K562 (cell line): ENCODE measurements around the gene ABCA13. TPM values are rescaled to one million over a fixed set of nuclear protein-coding genes. Genes with fewer than 3 reads are reported as not detected.

Experiments used
- ATAC-seq: fragments of 200-7000 bp; cut with Tn5 transposase; 3 replicates; pipeline ENCODE4 v1.9.1; 2020; ENCODE audit warnings: moderate library complexity
- BruUV-seq: library from RNA; stranded (reverse); fragments of 400-500 nt; replicated peaks from 2 replicates; lab custom pipeline; 2021; lab: Mats Ljungman, UMichigan
- CTCF ChIA-PET: fragments of 300-600 bp; formaldehyde crosslinking; extraction: SDS; loops from one replicate; lab custom pipeline; 2021; ENCODE audit warnings: low intra/inter-chr PET ratio; lab: Yijun Ruan, JAX
- POLR2A ChIA-PET: fragments of 300-600, 350-650 bp; sonication (Branson Sonifier 250); formaldehyde crosslinking; extraction: SDS; loops from one replicate; lab custom pipeline; 2021; ENCODE audit warnings: antibody characterized with exemption, inconsistent platforms; lab: Yijun Ruan, JAX
- DNase-seq, 4 experiments: peaks; one replicate each; pipeline versions ENCODE4 v3.0.0 to v3.0.0-alpha.2; 2011 to 2018; ENCODE audit warnings: low spot score in 3 of 4, mixed read lengths in 3 of 4; ENCODE audit errors: extremely low read depth in 1 of 4
- FAIRE-seq: peaks from 2 replicates; lab custom pipeline; 2011; peaks lifted over from hg19 to GRCh38; lab: Jason Lieb, UNC
- H2AFZ ChIP-seq: 2 replicates; pipeline ENCODE4 v1.6.0; 2011; ENCODE audit warnings: low read depth, low read length, control low read depth, inconsistent platforms
- H3K27ac ChIP-seq: fragments of 200-600 bp; 3 replicates; pipeline ENCODE4 v1.8.0; 2011; ENCODE audit warnings: low read depth, mild to moderate bottlenecking, control low read depth, inconsistent platforms, low read length, moderate library complexity, mixed read lengths; ENCODE audit errors: extremely low read depth
- H3K27me3 ChIP-seq, 2 experiments: fragments of 300-600 bp in 1 of 2; 2 replicates in 1 of 2; 3 replicates in 1 of 2; pipeline versions ENCODE4 v1.6.0 to v1.8.0; 2011; ENCODE audit warnings: inconsistent platforms in 2 of 2, low read length in 2 of 2, mild to moderate bottlenecking in 1 of 2, mixed read lengths in 1 of 2, moderate library complexity in 1 of 2; ENCODE audit not compliant: control insufficient read depth in 2 of 2, insufficient read depth in 2 of 2
- H3K36me3 ChIP-seq: fragments of 300-600 bp; 3 replicates; pipeline ENCODE4 v1.8.0; 2011; ENCODE audit warnings: mild to moderate bottlenecking, low read length, inconsistent platforms; ENCODE audit not compliant: control insufficient read depth, insufficient read depth
- H3K4me1 ChIP-seq, 2 experiments: fragments of 200-600 bp in 1 of 2; replicated peaks in 1 of 2; 2 replicates in 1 of 2; 3 replicates in 1 of 2; pipeline versions ENCODE4 v1.5.1 to v1.8.0; 2011; ENCODE audit warnings: inconsistent platforms in 2 of 2, low read length in 2 of 2, mild to moderate bottlenecking in 1 of 2, mixed read lengths in 1 of 2, moderate library complexity in 1 of 2; ENCODE audit not compliant: control insufficient read depth in 2 of 2, insufficient read depth in 2 of 2
- H3K4me2 ChIP-seq: 2 replicates; pipeline ENCODE4 v1.6.1; 2011; ENCODE audit warnings: low read length, control low read depth, inconsistent platforms, mixed read lengths; ENCODE audit not compliant: insufficient read depth
- H3K4me3 ChIP-seq: fragments of 200-600 bp; sonication (generic), shearing (Covaris generic); 2 replicates; pipeline ENCODE4 v1.5.1; 2016; ENCODE audit warnings: control low read depth, inconsistent platforms
- H3K79me2 ChIP-seq: fragments of 200-600 bp; 3 replicates; pipeline ENCODE4 v1.8.0; 2011; ENCODE audit warnings: low read length, inconsistent platforms; ENCODE audit not compliant: control insufficient read depth, insufficient read depth
- H3K9ac ChIP-seq, 2 experiments: 2 replicates each; pipeline versions ENCODE4 v1.6.0 to v1.6.1; 2011; ENCODE audit warnings: low read depth in 2 of 2, low read length in 2 of 2, control low read depth in 1 of 2, inconsistent platforms in 1 of 2, mild to moderate bottlenecking in 1 of 2, mixed read lengths in 1 of 2; ENCODE audit not compliant: insufficient read depth in 1 of 2
- H3K9me1 ChIP-seq: one replicate; pipeline ENCODE4 v1.6.0; 2011; ENCODE audit warnings: inconsistent platforms, mild to moderate bottlenecking, low read length, moderate library complexity; ENCODE audit not compliant: control insufficient read depth, insufficient read depth
- H3K9me3 ChIP-seq: replicated peaks from 2 replicates; pipeline ENCODE4 v1.5.1; 2011; ENCODE audit warnings: low read depth, low read length, inconsistent platforms; ENCODE audit not compliant: control insufficient read depth, insufficient read depth
- H4K20me1 ChIP-seq: replicated peaks from 2 replicates; pipeline ENCODE4 v1.6.1; 2011; ENCODE audit warnings: low read length, inconsistent platforms, mixed read lengths; ENCODE audit not compliant: control insufficient read depth, insufficient read depth
- CCAR2 ChIP-seq: fragments of 200-400 bp; formaldehyde crosslinking; IDR thresholded peaks from 2 replicates; pipeline ENCODE4 v1.6.1; 2017; ENCODE audit warnings: mild to moderate bottlenecking, low read depth, low read length
- KLF1 ChIP-seq: fragments of 450-650 bp; IDR thresholded peaks from 2 replicates; pipeline ENCODE4 v1.6.1; 2016; ENCODE audit warnings: missing genetic modification characterization, missing compliant biosample characterization
- NCOA1 ChIP-seq: fragments of 450-650 bp; IDR thresholded peaks from 2 replicates; pipeline ENCODE4 v1.6.1; 2016; ENCODE audit warnings: low read depth
- ZNF140 ChIP-seq: fragments of 250-450 bp; sonication (Bioruptor Pico); IDR thresholded peaks from 2 replicates; pipeline ENCODE4 v1.8.0; 2021; ENCODE audit warnings: moderate library complexity, mild to moderate bottlenecking, inconsistent platforms
- in situ Hi-C: fragments of 300-500 bp; cut with MboI; formaldehyde crosslinking; loops from 4 replicates; pipeline ENCODE4 v1.15.0; 2018; ENCODE audit warnings: inconsistent platforms, mixed read lengths
- intact Hi-C: fragments of 100-400 bp; cut with micrococcal nuclease; formaldehyde crosslinking; loops from 2 replicates; pipeline ENCODE4 v1.14.2; 2022
- polyA plus RNA-seq, 8 experiments: library from polyadenylated mRNA; depleted of rRNA in 4 of 8; stranded (reverse) in 5 of 8; unstranded in 3 of 8; fragments of >200 nt; fragmentation: Nextera tagmentation in 2 of 8; fragmentation: Illumina TruSeq in 1 of 8; extraction: Ambion mirVana in 2 of 8; extraction: Trizol in 1 of 8; gene quantifications; 2 replicates each; pipeline versions ENCODE4 v1.2.1 to v1.2.3, GENCODE V29; 2011 to 2014; ENCODE audit warnings: inconsistent platforms in 1 of 8, missing spikeins in 1 of 8
- total RNA-seq, 7 experiments: library from RNA; depleted of rRNA in 6 of 7; stranded (reverse); fragments of >200 nt in 6 of 7; fragmentation: Illumina TruSeq in 2 of 7; extraction: Trizol in 2 of 7; gene quantifications; 2 replicates each; pipeline versions ENCODE4 v1.2.1 to v1.2.3, GENCODE V29; 2011 to 2021; ENCODE audit warnings: low replicate concordance in 1 of 7
- TF ChIP-seq, protein P1 (sequence below): fragments of 450-650 bp; formaldehyde crosslinking; IDR thresholded peaks from 2 replicates; pipeline ENCODE4 v1.4.0; 2020; ENCODE audit warnings: mild to moderate bottlenecking, moderate library complexity
- TF ChIP-seq, protein P2 (sequence below): fragments of 450-650 bp; IDR thresholded peaks from 2 replicates; pipeline ENCODE4 v1.6.1; 2016

ABCA13 gene
- total and polyA plus RNA-seq, 9 of the 15 experiments (the other 6 are each of a cell fraction or from before 2014, with no cell fraction given): 0.14 to 1.5 (median 0.38) TPM

DNA sequence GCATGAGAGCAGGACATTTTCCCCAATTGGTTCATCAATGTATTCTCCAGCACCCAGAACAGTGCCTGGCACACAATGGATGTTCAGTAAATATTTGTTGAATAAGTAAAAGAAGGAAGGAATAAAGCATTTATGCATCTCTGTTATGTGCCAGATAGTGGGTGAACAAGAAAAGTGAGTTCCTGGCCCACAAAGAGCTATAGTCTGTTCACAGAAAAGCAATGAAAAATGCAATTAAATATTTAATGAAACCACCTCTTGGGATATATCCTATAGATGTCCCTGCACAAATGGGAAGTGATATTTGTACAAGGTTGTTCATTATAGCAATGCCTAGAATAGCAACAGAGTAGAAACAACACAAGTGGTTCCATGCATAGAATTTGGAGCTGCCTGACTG, 2.1 kb downstream of the ABCA13 start:
- Histone ChIP-seq H3K9me1 (no peaks in the 10 kb centered on the region), H3K4me3 (no peak overlapping the region), H3K9me3 (no peaks in the 10 kb centered on the region), H3K27ac (no peak overlapping the region), H4K20me1 (no peaks in the 10 kb centered on the region), H2AFZ (no peak overlapping the region), H3K36me3 (no peaks in the 10 kb centered on the region), H3K79me2 (no peaks in the 10 kb centered on the region), H3K9ac (no peak overlapping the region), H3K4me2 (no peak overlapping the region), H3K27me3 (no peaks in the 10 kb centered on the region)
- BruUV-seq: no TSS peak
- in situ Hi-C loops: no loop called here
- no peak for FAIRE-seq
- intact Hi-C loops: no loop called here
- no peak for DNase-seq
- POLR2A ChIA-PET: no interaction called here
- ATAC-seq: no peak
- CTCF ChIA-PET: no interaction called here
- TF ChIP-seq, protein P1, sequence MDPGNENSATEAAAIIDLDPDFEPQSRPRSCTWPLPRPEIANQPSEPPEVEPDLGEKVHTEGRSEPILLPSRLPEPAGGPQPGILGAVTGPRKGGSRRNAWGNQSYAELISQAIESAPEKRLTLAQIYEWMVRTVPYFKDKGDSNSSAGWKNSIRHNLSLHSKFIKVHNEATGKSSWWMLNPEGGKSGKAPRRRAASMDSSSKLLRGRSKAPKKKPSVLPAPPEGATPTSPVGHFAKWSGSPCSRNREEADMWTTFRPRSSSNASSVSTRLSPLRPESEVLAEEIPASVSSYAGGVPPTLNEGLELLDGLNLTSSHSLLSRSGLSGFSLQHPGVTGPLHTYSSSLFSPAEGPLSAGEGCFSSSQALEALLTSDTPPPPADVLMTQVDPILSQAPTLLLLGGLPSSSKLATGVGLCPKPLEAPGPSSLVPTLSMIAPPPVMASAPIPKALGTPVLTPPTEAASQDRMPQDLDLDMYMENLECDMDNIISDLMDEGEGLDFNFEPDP (CRISPR knock-in tag): no peak
- TF ChIP-seq, protein P2, sequence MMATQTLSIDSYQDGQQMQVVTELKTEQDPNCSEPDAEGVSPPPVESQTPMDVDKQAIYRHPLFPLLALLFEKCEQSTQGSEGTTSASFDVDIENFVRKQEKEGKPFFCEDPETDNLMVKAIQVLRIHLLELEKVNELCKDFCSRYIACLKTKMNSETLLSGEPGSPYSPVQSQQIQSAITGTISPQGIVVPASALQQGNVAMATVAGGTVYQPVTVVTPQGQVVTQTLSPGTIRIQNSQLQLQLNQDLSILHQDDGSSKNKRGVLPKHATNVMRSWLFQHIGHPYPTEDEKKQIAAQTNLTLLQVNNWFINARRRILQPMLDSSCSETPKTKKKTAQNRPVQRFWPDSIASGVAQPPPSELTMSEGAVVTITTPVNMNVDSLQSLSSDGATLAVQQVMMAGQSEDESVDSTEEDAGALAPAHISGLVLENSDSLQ: no peak
- TF ChIP-seq NCOA1 (no peak), KLF1 (tag) (no peak), ZNF140 (CRISPR knock-in tag) (no peak), CCAR2 (no peak)
- TF ChIP-seq, all 486 proteins: peak for 0
- no peaks in the 10 kb centered on the region for H3K4me1 ChIP-seq
